Activated CD4-positive, alpha-beta memory T cell treated with anti-CD3 and anti-CD28 coated beads for 36 hours (primary cell): ENCODE data around the gene GPR82. TPM values are rescaled to one million over a fixed set of nuclear protein-coding genes. Genes with fewer than 3 reads are reported as not detected.
"Not testable (repeated sequence)": the region's sequence is repeated elsewhere in the genome, so short reads cannot be mapped to it uniquely, and the experiment has no call there.

Source experiments
- CTCF ChIA-PET: fragments of 350-600 bp; sonication (Branson Sonifier 250); formaldehyde crosslinking; loops from one replicate; lab custom pipeline; 2021; ENCODE audit warnings: antibody characterized with exemption, inconsistent platforms; lab: Charles Lee
- POLR2A ChIA-PET: fragments of 350-600 bp; sonication (Branson Sonifier 250); formaldehyde crosslinking; loops from one replicate; lab custom pipeline; 2021; ENCODE audit warnings: antibody characterized with exemption; lab: Charles Lee
- DNase-seq: peaks from one replicate; pipeline ENCODE4 v3.0.0-alpha.2; 2020
- H3K27ac Mint-ChIP-seq: one replicate; pipeline ENCODE4 v1.8.0; 2021; ENCODE audit warnings: mixed read lengths
- H3K27me3 Mint-ChIP-seq: one replicate; pipeline ENCODE4 v1.8.0; 2021; ENCODE audit warnings: mixed read lengths
- H3K36me3 Mint-ChIP-seq: one replicate; pipeline ENCODE4 v1.8.0; 2021; ENCODE audit warnings: mixed read lengths
- H3K4me1 Mint-ChIP-seq: one replicate; pipeline ENCODE4 v1.8.0; 2021; ENCODE audit warnings: low read depth, mixed read lengths
- H3K4me3 Mint-ChIP-seq: one replicate; pipeline ENCODE4 v1.8.0; 2021; ENCODE audit warnings: mild to moderate bottlenecking, mixed read lengths
- H3K9me3 Mint-ChIP-seq: one replicate; pipeline ENCODE4 v1.8.0; 2021; ENCODE audit warnings: mixed read lengths
- intact Hi-C: fragments of 100-400 bp; cut with micrococcal nuclease; formaldehyde crosslinking; loops from one replicate; pipeline ENCODE4 v1.15.1; 2023
- total RNA-seq, 2 experiments: library from RNA; stranded (reverse); gene quantifications; one replicate each; pipeline ENCODE4 v1.2.3, GENCODE V29; 2021

GPR82 gene
- total RNA-seq, 2 experiments from 2014 or later: 0.07 to 0.19 TPM

DNA sequence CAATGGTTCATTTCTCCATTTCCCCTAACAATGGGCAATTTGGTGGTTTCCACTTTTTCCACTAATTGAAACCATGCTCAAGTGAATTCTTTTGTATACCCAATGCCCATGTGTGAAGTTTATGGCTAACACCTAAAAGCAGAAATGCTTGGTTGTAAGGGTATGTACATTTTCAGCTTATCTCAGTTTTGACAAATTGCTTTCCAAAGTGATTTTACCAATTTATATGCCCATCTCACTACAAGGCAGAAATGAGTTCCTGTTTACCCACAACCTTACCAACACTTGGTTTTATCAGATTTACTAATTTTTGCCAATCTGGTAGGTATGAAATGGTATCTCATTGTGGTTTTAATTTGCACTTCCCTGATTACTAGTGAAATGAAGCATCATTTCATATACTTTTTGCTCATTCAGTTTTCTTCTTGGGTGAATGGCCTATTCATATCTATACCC is 20.4 kb upstream of the GPR82 start:
- no peak for DNase-seq
- H3K4me3 Mint-ChIP-seq: no peak overlapping the region
- POLR2A ChIA-PET: no interaction called here
- CTCF ChIA-PET: no interaction called here
- no peaks in the 10 kb centered on the region for H3K27me3 Mint-ChIP-seq
- H3K4me1 Mint-ChIP-seq: peaks cover 40% of the 10 kb centered on the region
- no peak overlapping the region for H3K27ac Mint-ChIP-seq
- H3K9me3 Mint-ChIP-seq: no peaks in the 10 kb centered on the region
- intact Hi-C loops: loop anchor here (2.0 to 5.0 kb wide), 2 partner anchors 19 to 36 kb away; no protein-coding TSS in a partner anchor
- no peaks in the 10 kb centered on the region for H3K36me3 Mint-ChIP-seq

GRCh38 chrX:41705042-41705441 is 18.9 kb upstream of the GPR82 start:
- H3K4me1 Mint-ChIP-seq: peaks cover 45% of the 10 kb centered on the region
- CTCF ChIA-PET: no interaction called here

DNA sequence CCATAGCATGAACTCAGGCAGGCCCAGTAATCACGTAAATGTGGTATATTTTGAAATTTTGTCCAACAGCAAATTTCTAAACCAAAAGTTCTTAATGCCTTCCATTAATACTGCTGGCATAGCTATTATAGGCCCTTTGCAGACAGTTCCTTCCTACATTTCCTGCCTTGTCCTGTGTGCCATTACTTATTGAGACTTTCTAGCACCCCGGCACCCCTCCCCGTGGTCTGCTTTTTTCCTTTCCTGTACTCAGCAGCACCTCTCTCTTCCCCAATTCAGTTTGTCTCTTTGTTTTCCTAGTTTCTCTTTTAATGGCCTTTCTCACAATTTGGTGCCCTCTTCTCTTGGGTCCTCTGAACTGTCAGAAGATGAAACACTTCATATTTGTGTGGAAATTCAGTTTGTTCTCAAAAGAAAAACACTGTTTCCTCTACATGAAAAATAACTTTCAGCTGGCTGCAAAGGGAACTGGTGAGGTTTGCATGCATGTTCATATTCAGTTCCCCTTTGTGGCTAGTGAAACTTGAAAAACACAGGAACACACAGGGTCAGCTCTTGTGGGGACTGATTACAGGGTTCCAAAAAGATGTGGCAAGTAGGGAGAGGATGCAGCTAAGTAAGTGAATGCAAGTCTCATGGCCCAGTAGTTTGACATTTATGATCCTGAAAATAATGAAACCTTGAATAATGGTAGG is 18.2 kb upstream of the GPR82 start:
- ChIA-PET POLR2A (no interaction called here), CTCF (interaction anchor here (0.7 kb wide), 1 partner anchor 59 kb away, joined by 3 read pairs; no protein-coding TSS in a partner anchor)
- no peak for DNase-seq
- Mint-ChIP-seq H3K27me3 (no peaks in the 10 kb centered on the region), H3K27ac (no peak overlapping the region), H3K9me3 (no peaks in the 10 kb centered on the region), H3K4me1 (peaks cover 49% of the 10 kb centered on the region), H3K4me3 (no peak overlapping the region), H3K36me3 (no peaks in the 10 kb centered on the region)
- intact Hi-C loops: no loop called here

More at GRCh38 chrX:41705042-41705441, 18.9 kb upstream of the GPR82 start:
- no peak for DNase-seq
- Mint-ChIP-seq H3K27me3 (no peaks in the 10 kb centered on the region), H3K9me3 (no peaks in the 10 kb centered on the region), H3K27ac (no peak overlapping the region), H3K36me3 (no peaks in the 10 kb centered on the region), H3K4me3 (no peak overlapping the region)
- intact Hi-C loops: no loop called here
- POLR2A ChIA-PET: no interaction called here

DNA sequence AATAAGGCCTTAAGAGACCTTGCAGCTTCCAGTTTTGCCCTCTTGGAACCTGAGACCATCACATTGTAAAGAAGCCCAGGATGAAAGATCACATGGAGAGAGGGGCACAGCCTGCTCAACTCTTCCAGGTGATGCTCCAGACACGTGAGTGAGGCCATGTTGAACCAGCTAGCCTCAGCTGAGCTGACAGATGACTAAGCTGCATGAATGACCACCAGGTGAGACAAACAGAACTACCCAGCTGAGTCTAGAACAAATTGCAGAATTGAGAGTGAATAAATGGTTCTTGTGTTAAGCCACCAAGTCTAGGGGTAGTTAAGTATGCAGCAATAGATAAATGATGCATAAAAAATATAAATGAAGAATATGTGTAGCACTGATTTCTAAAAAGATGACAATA is 16.8 kb upstream of the GPR82 start:
- ChIA-PET CTCF (interaction anchor here (1.6 kb wide), 1 partner anchor 53 kb away, joined by 3 read pairs; no protein-coding TSS in a partner anchor), POLR2A (no interaction called here)
- H3K4me1 Mint-ChIP-seq: peaks cover 57% of the 10 kb centered on the region
- no peak for DNase-seq
- no peak overlapping the region for H3K4me3 Mint-ChIP-seq
- no peaks in the 10 kb centered on the region for H3K9me3 Mint-ChIP-seq
- H3K36me3 Mint-ChIP-seq: no peaks in the 10 kb centered on the region
- no peaks in the 10 kb centered on the region for H3K27me3 Mint-ChIP-seq
- no peak overlapping the region for H3K27ac Mint-ChIP-seq
- intact Hi-C loops: no loop called here

- Mint-ChIP-seq H3K27ac (no peak overlapping the region), H3K4me1 (peaks cover 49% of the 10 kb centered on the region), H3K4me3 (no peak overlapping the region), H3K9me3 (no peaks in the 10 kb centered on the region), H3K36me3 (no peaks in the 10 kb centered on the region), H3K27me3 (no peaks in the 10 kb centered on the region)
- DNase-seq: no peak
- intact Hi-C loops: no loop called here
- ChIA-PET POLR2A (no interaction called here), CTCF (interaction anchor here (0.7 to 1.6 kb wide), 3 partner anchors 10 to 51 kb away, joined by 3 read pairs; no protein-coding TSS in a partner anchor)
Measured at GRCh38 chrX:41708486-41708885, 15.5 kb upstream of the GPR82 start.

DNA sequence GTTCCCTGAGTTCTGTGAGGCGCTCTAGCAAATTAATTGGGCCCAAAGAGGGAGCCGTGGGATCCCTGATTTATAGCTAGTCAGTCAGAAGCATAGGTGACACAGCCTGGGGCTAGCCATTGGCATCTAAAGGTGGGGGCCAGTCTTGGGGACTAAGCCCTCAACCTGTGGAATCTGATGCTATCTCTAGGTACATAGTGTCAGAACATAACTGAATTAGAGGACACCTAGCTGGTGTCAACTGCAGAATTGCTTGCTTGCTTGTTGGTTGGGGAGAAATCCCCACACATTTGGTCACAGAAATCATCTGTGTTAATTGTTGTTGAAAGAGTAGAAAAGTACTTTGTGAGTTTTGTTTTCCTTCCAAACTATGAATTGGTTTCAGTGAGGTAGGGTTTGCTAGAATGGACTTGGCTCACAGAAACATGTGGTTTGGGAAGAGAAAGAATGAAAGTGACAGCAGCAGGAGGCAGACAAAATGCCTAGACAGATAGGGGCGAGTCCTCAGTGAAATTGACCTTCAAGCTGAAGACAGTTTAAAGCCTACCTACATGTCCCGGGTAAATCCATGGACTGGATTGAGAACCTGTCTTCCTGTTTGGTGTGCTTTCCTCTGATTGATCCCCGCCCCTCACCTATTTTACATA is 12.8 kb upstream of the GPR82 start:
- Mint-ChIP-seq H3K27me3 (no peaks in the 10 kb centered on the region), H3K9me3 (no peaks in the 10 kb centered on the region), H3K27ac (no peak overlapping the region), H3K36me3 (peaks cover 4% of the 10 kb centered on the region), H3K4me3 (no peak overlapping the region), H3K4me1 (peaks cover 34% of the 10 kb centered on the region)
- DNase-seq: peak; percentile 14
- intact Hi-C loops: loop anchor here (1.0 kb wide), 1 partner anchor 23 kb away; no protein-coding TSS in a partner anchor
- ChIA-PET CTCF (no interaction called here), POLR2A (interaction anchor here (0.6 kb wide), 1 partner anchor 377 kb away, joined by 3 read pairs; the partner anchor contains the start of gene DDX3X)

DNA sequence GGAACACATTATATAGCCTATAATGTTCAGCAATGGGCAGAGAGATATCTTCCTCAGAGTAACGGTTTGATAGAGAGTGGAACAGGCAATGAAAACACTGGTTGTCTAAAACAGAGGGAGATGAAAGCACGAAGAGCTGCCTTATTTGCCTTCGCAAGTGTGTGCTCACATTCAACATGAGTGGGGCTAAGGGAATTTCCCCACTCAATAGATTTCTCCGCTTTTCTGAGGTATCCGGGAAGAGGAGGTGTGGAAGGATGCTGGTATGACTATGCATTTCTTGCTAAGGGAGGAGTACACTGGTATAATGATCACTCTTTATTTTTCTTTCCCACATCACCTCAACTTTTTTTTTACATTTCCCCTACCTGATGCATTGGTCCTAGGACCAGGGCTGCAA is 7.8 kb upstream of the GPR82 start:
- H3K27ac Mint-ChIP-seq: no peak overlapping the region
- H3K36me3 Mint-ChIP-seq: peaks cover 28% of the 10 kb centered on the region
- POLR2A ChIA-PET: interaction anchor here (1.0 kb wide), 1 partner anchor 26 kb away, joined by 3 read pairs; no protein-coding TSS in a partner anchor
- H3K4me3 Mint-ChIP-seq: no peak overlapping the region
- no peaks in the 10 kb centered on the region for H3K27me3 Mint-ChIP-seq
- intact Hi-C loops: no loop called here
- H3K4me1 Mint-ChIP-seq: peaks cover 34% of the 10 kb centered on the region
- H3K9me3 Mint-ChIP-seq: peaks cover 28% of the 10 kb centered on the region
- peak; percentile 26 for DNase-seq
- CTCF ChIA-PET: no interaction called here

DNA sequence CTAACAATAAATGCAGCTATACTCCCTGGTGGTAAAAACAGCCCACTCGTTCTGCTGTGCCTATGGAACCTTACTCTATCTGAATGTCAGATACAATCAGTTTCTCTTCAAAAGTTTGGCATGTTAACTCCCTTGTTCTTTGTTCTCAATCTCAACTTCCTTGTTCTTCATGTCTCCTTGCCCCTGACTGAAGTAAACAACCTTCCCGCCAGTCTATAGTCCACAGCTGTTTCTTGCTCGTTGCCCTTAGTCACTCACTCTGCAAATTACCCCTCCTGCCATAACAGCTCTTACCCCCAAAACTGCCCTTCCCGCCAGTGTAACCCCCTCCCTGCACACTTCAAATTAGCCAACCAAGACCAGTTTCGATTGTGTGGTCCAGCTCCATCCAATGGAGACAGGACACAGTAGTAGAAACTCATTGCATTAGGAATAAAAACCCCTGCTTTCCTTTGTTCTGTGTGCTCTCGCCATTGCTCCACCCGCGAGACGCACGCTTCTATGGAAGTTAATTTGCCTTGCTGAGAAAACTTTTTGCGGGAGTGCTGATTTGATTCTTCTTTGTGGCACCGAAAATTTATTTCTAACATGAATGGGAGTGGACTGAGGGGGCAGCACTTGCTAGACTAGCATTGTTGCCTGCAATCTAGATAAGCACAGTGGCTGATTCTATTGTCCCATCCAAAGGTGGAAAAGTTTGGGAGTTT is 7.1 kb upstream of the GPR82 start:
- Mint-ChIP-seq H3K36me3 (peaks cover 28% of the 10 kb centered on the region), H3K27me3 (no peaks in the 10 kb centered on the region), H3K4me1 (peaks cover 36% of the 10 kb centered on the region), H3K27ac (peak overlapping the region; percentile 34), H3K9me3 (peaks cover 28% of the 10 kb centered on the region), H3K4me3 (no peak overlapping the region)
- CTCF ChIA-PET: no interaction called here
- POLR2A ChIA-PET: interaction anchor here (1.0 kb wide), 1 partner anchor 25 kb away, joined by 3 read pairs; no protein-coding TSS in a partner anchor
- no peak for DNase-seq
- intact Hi-C loops: no loop called here

DNA sequence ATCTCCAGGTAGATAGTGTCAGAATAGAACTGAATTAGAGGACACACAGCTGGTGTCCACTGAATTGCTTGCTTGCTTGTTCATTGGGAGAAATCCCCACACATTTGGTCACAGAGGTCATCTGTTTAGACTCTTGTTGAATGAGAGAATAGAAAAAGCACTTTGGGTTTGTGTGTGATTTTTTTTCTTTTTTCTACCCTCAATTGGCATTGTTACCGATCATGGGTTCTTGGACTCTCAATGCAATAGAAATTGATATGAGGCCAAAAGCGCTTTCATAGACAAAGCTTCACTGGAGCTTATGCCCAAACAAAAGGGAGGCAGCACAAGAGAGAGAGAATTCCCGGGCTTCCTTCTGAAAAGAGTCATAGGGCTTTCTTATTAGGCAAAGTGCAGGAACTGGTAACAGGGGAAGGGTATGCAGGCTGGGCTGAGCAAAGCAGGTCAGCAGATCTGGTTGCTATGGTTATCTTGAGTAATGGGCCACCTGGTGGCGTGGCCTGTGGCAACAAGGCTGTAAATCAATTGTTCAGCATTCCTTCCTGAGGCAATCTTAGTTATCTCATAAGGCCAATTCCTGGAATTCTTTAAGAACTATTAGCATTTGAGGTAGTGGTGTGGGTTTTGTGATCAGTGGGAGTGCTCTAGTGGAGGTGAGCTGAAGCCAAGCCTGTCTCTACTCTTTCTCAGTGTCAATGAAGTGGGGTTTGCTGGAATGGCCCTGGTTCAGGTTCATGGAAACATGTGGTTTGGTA is 5.3 kb upstream of the GPR82 start:
- Mint-ChIP-seq H3K4me1 (peaks cover 54% of the 10 kb centered on the region), H3K36me3 (peaks cover 34% of the 10 kb centered on the region), H3K4me3 (no peak overlapping the region), H3K27ac (no peak overlapping the region), H3K27me3 (no peaks in the 10 kb centered on the region), H3K9me3 (peaks cover 28% of the 10 kb centered on the region)
- no peak for DNase-seq
- ChIA-PET POLR2A (no interaction called here), CTCF (interaction anchor here (0.9 kb wide), 1 partner anchor 10 kb away, joined by 3 read pairs; no protein-coding TSS in a partner anchor)
- intact Hi-C loops: no loop called here

DNA sequence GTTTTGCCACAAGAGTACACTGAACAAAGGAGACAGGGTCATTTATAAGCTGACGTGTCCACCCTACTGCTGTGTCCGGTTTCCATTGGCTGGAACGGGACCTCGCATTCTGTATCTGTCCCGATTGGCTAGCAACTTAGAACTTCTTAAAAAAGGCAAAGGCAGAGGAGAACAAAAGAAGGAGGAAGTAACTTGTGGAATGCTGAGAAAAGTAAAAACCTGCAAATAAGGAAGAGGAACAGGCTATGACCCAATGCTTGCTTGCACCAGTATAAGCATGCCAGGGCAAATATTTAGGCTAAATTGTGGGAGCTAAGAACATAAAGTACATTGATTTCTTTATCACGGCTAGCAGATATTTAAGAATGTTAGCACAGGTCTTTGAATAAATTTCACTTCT is 4.4 kb upstream of the GPR82 start:
- H3K27me3 Mint-ChIP-seq, DNase-seq, H3K4me3 Mint-ChIP-seq, POLR2A ChIA-PET: not testable (repeated sequence)
- Mint-ChIP-seq H3K36me3 (peaks cover 34% of the 10 kb centered on the region), H3K9me3 (peaks cover 28% of the 10 kb centered on the region), H3K4me1 (peaks cover 58% of the 10 kb centered on the region), H3K27ac (peak overlapping the region; percentile 3)
- intact Hi-C loops: loop anchor here (1.0 to 5.0 kb wide), 3 partner anchors 15 to 52 kb away; partner anchors contain the start of gene GPR34
- CTCF ChIA-PET: interaction anchor here (0.8 kb wide), 1 partner anchor 161 kb away, joined by 4 read pairs; no protein-coding TSS in a partner anchor

GRCh38 chrX:41720125-41720779 is 3.7 kb upstream of the GPR82 start:
- H3K36me3 Mint-ChIP-seq: peaks cover 34% of the 10 kb centered on the region
- intact Hi-C loops: loop anchor here (1.0 to 5.0 kb wide), 3 partner anchors 14 to 53 kb away; partner anchors contain the start of gene GPR34
- peaks cover 59% of the 10 kb centered on the region for H3K4me1 Mint-ChIP-seq
- peak; percentile 72 for DNase-seq
- peaks cover 28% of the 10 kb centered on the region for H3K9me3 Mint-ChIP-seq
- H3K27me3 Mint-ChIP-seq: no peaks in the 10 kb centered on the region
- ChIA-PET POLR2A (interaction anchor here (0.6 kb wide), 1 partner anchor 56 kb away, joined by 3 read pairs; no protein-coding TSS in a partner anchor), CTCF (interaction anchor here (0.8 kb wide), 1 partner anchor 161 kb away, joined by 4 read pairs; no protein-coding TSS in a partner anchor)
- H3K27ac Mint-ChIP-seq: peak overlapping the region; percentile 30
- no peak overlapping the region for H3K4me3 Mint-ChIP-seq
